Mucosa of descending colon (tissue), 3 donors: ENCODE measurements around the gene THSD7A. TPM values are rescaled to one million over a fixed set of nuclear protein-coding genes. Genes with fewer than 3 reads are reported as not detected.

ENCODE experiments used
- ATAC-seq: fragments of 200-7000 bp; cut with Tn5 transposase; one replicate; pipeline ENCODE4 v1.9.1; 2020; ENCODE audit warnings: mild to moderate bottlenecking, moderate library complexity
- DNase-seq, 3 donors: peaks; one replicate each; pipeline ENCODE4 v3.0.0-alpha.2; 2020
- H3K36me3 ChIP-seq: fragments of 200-600 bp; one replicate; pipeline ENCODE4 v1.8.0; 2021; ENCODE audit warnings: low read depth, mild to moderate bottlenecking
- H3K4me1 ChIP-seq: fragments of 200-600 bp; one replicate; pipeline ENCODE4 v1.8.0; 2021; ENCODE audit warnings: low read depth, mild to moderate bottlenecking
- H3K4me3 ChIP-seq: fragments of 200-600 bp; one replicate; pipeline ENCODE4 v1.8.0; 2021; ENCODE audit warnings: mild to moderate bottlenecking
- H3K9me3 ChIP-seq: fragments of 200-600 bp; one replicate; pipeline ENCODE4 v1.8.0; 2021; ENCODE audit warnings: mild to moderate bottlenecking
- intact Hi-C, 2 donors: fragments of 100-400 bp; cut with DNase I in 1 of 2; cut with micrococcal nuclease in 1 of 2; formaldehyde crosslinking; loops; one replicate each; pipeline versions ENCODE4 v1.11.0 to v1.11.1; 2022; cut with DNase I, micrococcal nuclease
- total RNA-seq, 3 donors: library from RNA; stranded (reverse); fragmentation: NEBNext Ultra II Directional in 2 of 3; extraction: Animal tissue kit (Norgen Biotek cat#: 25700) in 2 of 3; gene quantifications; one replicate each; pipeline versions ENCODE4 v1.2.1 to v1.2.4, GENCODE V29; 2021 to 2023
- TF ChIP-seq, protein P1 (sequence below): fragments of 200-600 bp; IDR thresholded peaks from one replicate; pipeline ENCODE4 v1.8.0; 2022; ENCODE audit warnings: antibody characterized with exemption, mild to moderate bottlenecking
- donor health status: DM: no; HTN: no; CAD: no; lungs with moderate emphysema.
- donor health status: DM: no; HTN: no; CAD: no.
- donor health status: DM: no; HTN: yes; CAD: no.

Gene THSD7A
- total RNA-seq, 3 donors from 2014 or later = 1.0 to 5.4 (median 3.4) TPM

DNA sequence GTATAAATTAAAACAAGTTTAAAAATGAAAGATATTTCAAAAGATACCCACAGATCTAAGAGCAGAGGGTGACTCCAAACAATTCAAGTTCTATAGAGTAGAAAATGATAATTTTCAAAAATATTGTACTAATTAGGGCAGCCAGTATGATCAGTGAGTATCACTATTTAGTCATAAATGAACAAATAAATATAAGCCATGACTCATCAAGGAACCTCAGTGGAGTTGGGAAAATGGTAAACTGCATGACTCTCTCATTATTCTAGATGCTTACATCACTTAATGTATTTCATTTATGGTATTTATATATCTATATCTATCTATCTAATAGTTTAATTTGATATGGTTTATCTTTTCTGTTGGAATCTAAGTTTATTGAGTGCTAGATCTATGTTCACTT lies 94.3 kb downstream of the THSD7A start:
- intact Hi-C loops = no loop called here
- H3K36me3 ChIP-seq = no peaks in the 10 kb centered on the region
- TF ChIP-seq, protein P1, sequence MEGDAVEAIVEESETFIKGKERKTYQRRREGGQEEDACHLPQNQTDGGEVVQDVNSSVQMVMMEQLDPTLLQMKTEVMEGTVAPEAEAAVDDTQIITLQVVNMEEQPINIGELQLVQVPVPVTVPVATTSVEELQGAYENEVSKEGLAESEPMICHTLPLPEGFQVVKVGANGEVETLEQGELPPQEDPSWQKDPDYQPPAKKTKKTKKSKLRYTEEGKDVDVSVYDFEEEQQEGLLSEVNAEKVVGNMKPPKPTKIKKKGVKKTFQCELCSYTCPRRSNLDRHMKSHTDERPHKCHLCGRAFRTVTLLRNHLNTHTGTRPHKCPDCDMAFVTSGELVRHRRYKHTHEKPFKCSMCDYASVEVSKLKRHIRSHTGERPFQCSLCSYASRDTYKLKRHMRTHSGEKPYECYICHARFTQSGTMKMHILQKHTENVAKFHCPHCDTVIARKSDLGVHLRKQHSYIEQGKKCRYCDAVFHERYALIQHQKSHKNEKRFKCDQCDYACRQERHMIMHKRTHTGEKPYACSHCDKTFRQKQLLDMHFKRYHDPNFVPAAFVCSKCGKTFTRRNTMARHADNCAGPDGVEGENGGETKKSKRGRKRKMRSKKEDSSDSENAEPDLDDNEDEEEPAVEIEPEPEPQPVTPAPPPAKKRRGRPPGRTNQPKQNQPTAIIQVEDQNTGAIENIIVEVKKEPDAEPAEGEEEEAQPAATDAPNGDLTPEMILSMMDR = no peak
- no peak overlapping the region for H3K4me3 ChIP-seq
- no peak for DNase-seq
- no peaks in the 10 kb centered on the region for H3K4me1 ChIP-seq
- ATAC-seq = no peak
- H3K9me3 ChIP-seq = no peaks in the 10 kb centered on the region

GRCh38 chr7:11732207-11732606 lies 99.8 kb downstream of the THSD7A start:
- H3K4me3 ChIP-seq = no peak overlapping the region
- no peaks in the 10 kb centered on the region for H3K9me3 ChIP-seq
- TF ChIP-seq, protein P1 = no peak
- no peak for DNase-seq
- no peak for ATAC-seq
- H3K36me3 ChIP-seq = no peaks in the 10 kb centered on the region
- intact Hi-C loops = no loop called here
- H3K4me1 ChIP-seq = no peaks in the 10 kb centered on the region

DNA sequence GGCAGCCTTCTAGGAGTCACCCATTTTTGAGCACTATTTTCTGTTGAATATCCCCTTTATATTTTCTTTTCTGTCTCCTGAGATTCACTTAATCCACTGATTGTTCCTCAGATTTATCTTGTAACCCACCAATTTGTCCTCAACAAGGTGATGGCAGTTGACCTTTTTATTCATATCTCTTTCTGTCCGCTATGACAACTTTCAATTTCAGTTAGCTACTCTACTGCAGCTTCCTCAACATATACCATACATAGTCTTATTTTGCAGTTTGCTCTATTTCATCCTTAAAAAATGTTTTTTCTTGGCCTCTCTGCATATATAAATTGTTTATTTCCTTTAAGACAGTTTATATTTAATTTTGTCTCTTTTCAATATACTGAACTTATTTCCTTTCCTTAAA lies 101.3 kb downstream of the THSD7A start:
- DNase-seq (no peak), ATAC-seq (no peak)
- Histone ChIP-seq H3K9me3 (no peaks in the 10 kb centered on the region), H3K4me3 (no peak overlapping the region), H3K36me3 (no peaks in the 10 kb centered on the region), H3K4me1 (no peaks in the 10 kb centered on the region)
- intact Hi-C loops = no loop called here
- TF ChIP-seq, protein P1 = no peak

DNA sequence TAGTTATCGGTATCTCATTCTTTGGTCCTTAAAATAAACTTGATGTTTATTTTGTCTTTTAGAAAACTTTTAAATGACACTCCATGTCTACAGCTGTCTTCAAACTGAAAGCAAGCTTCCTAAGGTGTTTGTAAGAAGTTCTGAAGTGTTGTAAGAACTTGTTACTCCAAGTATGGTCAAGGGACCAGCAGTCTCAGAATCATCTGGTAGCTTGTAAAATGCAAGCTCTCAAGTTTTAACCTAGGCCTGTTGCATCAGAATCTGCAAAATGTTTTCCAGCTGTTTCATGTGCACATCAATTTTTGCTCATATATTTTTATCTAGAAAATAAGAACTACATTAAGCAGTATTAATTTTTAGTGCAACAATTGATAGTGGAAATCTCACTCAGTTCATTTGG lies 104.1 kb downstream of the THSD7A start:
- DNase-seq (no peak), ATAC-seq (no peak)
- no peaks in the 10 kb centered on the region for H3K9me3 ChIP-seq
- H3K36me3 ChIP-seq = no peaks in the 10 kb centered on the region
- intact Hi-C loops = no loop called here
- TF ChIP-seq, protein P1 = no peak
- H3K4me3 ChIP-seq = no peak overlapping the region
- H3K4me1 ChIP-seq = no peaks in the 10 kb centered on the region

DNA sequence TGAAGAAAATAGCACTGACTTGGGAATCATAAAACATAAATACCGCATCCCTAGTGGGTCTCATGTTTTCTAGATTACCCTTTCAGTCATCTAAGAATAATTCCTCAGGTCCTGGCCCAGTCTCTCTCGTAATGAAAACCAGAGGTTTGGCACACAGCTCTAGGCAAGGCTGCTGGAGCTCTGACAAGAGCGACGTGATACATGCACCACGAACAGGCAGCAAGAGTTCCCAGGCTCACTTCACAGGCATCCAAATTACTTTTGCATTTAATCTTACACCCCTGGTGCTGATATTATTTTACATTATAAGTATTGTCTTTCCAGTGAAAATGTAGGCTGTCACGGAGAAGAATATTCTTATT lies 105.2 kb downstream of the THSD7A start:
- no peak for DNase-seq
- H3K36me3 ChIP-seq = no peaks in the 10 kb centered on the region
- no peaks in the 10 kb centered on the region for H3K4me1 ChIP-seq
- H3K4me3 ChIP-seq = no peak overlapping the region
- H3K9me3 ChIP-seq = no peaks in the 10 kb centered on the region
- no peak for ATAC-seq
- intact Hi-C loops = no loop called here
- TF ChIP-seq, protein P1 = no peak
